ENCODE data around the gene PHLPP1.

PHLPP1 gene

DNA sequence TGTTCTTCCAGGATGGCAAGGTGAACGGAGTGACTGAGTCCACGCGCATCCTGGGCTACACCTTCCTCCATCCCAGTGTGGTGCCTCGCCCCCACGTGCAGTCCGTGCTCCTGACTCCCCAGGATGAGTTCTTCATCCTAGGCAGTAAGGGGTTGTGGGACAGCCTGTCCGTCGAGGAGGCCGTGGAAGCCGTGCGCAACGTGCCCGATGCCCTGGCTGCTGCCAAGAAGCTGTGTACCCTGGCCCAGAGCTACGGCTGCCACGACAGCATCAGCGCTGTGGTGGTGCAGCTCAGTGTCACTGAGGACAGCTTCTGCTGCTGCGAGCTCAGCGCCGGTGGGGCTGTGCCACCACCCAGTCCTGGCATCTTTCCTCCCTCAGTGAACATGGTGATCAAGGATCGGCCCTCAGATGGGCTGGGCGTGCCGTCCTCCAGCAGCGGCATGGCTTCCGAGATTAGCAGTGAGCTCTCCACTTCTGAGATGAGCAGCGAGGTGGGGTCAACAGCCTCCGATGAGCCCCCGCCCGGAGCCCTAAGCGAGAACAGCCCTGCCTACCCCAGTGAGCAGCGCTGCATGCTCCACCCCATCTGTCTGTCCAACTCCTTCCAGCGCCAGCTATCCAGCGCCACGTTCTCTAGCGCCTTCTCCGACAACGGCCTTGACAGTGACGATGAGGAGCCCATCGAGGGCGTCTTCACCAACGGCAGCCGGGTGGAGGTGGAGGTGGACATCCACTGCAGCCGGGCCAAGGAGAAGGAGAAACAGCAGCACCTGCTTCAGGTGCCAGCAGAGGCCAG is 263.1 kb downstream of the PHLPP1 start:
- no peak for TF ChIP-seq CTCF (IDR thresholded peaks at IDR 0.05; ENCODE audit: low read depth, low read length)
- no peak for TF ChIP-seq POLR2A (IDR thresholded peaks at IDR 0.05; ENCODE audit: extremely low read depth, insufficient read length)
- no peak for TF ChIP-seq MYC (IDR thresholded peaks at IDR 0.05; ENCODE audit: low read depth, low read length)
- no peak for TF ChIP-seq MAX (IDR thresholded peaks at IDR 0.05; ENCODE audit: low read depth, low read length)
- H3K4me3 ChIP-seq (ENCODE audit: low read depth, low read length), result no peak overlapping the region
- DNase-seq (ENCODE audit: low read depth), result no peak

DNA sequence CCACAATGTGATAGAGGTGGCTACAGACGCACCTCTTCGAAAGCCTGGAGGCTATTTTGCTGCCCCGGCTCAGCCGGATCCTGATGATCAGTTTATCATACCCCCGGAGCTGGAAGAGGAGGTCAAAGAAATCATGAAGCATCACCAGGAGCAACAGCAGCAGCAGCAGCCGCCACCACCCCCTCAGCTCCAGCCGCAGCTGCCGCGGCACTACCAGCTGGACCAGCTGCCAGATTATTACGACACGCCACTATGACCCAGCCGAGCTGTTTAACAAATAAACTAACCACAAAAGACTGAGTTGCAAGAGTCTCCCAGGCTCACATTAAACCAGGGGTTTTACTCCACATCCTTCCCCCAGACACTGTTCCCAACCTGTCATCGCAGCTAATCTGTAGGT is 263.8 kb downstream of the PHLPP1 start:
- no peak overlapping the region for H3K4me3 ChIP-seq (ENCODE audit: low read depth, low read length)
- DNase-seq (ENCODE audit: low read depth), result peak; percentile 95
- TF ChIP-seq MAX (IDR thresholded peaks at IDR 0.05; ENCODE audit: low read depth, low read length) (no peak), POLR2A (IDR thresholded peaks at IDR 0.05; ENCODE audit: extremely low read depth, insufficient read length) (no peak), CTCF (IDR thresholded peaks at IDR 0.05; ENCODE audit: low read depth, low read length) (no peak), MYC (IDR thresholded peaks at IDR 0.05; ENCODE audit: low read depth, low read length) (no peak)

DNA sequence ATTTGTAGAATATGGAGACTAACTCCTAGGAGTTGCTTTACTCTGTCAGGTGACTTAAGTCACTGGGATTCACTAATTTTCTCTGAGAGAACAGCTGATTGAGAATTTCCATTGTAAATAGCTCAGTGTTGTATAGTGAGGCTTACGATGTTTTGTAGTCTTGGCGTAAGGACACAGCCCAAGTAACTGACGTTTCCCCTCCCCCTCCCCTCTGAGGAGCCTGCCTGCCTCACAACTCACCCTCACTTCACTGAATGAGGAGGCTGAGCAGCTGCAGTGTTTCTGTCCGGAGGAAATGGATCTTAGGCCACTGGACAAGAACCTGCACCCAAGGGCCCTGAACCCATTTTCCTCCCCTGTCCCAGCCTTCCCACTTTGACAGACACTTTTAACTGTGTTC is 264.6 kb downstream of the PHLPP1 start:
- no peak overlapping the region for H3K4me3 ChIP-seq (ENCODE audit: low read depth, low read length)
- peak; percentile 20 for DNase-seq (ENCODE audit: low read depth)
- TF ChIP-seq MYC (IDR thresholded peaks at IDR 0.05; ENCODE audit: low read depth, low read length), result no peak
- no peak for TF ChIP-seq MAX (IDR thresholded peaks at IDR 0.05; ENCODE audit: low read depth, low read length)
- no peak for TF ChIP-seq CTCF (IDR thresholded peaks at IDR 0.05; ENCODE audit: low read depth, low read length)
- no peak for TF ChIP-seq POLR2A (IDR thresholded peaks at IDR 0.05; ENCODE audit: extremely low read depth, insufficient read length)

DNA sequence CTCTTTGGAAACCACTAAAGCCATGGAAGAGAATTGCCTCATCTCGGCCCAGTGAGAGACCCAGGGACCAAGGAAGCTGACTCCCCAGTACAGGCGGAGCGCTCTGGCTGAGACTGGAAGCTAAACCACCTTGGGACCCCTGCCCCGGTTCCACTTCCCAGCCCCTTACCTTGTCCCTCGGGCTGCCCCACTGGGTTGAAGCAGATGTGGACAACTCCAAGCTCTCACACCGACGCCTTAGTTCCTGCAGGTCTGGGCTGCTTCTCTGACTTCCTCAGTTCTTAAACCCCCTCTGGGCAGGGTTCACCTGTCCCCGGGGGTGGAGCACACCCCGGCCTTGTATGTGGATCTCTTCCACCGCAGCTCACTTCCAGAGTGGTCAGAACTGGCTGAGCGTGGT is 266.2 kb downstream of the PHLPP1 start:
- TF ChIP-seq CTCF (IDR thresholded peaks at IDR 0.05; ENCODE audit: low read depth, low read length) (no peak), MYC (IDR thresholded peaks at IDR 0.05; ENCODE audit: low read depth, low read length) (no peak), MAX (IDR thresholded peaks at IDR 0.05; ENCODE audit: low read depth, low read length) (no peak), POLR2A (IDR thresholded peaks at IDR 0.05; ENCODE audit: extremely low read depth, insufficient read length) (no peak)
- DNase-seq (ENCODE audit: low read depth), result no peak
- H3K4me3 ChIP-seq (ENCODE audit: low read depth, low read length), result no peak overlapping the region

DNA sequence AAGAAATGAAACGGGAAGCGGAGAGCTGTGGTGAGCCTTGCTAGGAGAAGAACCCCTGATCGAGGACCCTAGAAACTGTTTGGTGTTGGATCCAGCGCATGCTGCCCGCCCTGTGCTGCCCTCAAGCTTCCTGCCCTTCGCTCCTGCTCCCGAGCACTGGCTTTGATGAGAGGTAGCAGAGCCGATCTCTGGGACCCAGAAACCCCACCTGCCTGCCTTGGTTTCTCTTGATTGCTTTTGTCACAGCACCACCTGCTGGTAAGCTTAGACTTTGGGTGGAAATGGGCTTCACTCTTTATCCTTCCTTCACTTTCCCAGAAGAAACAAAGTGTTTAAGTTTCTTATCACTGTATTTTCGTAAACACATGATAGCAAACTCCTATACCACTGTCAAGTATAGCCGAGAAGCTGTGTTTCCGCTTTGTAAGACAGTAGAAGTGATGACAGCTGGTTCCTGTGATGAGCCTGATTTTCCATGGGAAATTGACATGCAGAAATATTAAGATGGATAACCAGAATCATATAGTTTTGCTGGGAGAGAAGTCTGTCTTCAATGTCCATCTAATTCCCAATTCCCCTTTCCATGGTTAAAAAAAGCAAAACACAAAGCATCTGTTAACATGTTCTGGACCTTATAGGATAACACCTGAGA is 267.4 kb downstream of the PHLPP1 start:
- no peak overlapping the region for H3K4me3 ChIP-seq (ENCODE audit: low read depth, low read length)
- TF ChIP-seq CTCF (IDR thresholded peaks at IDR 0.05; ENCODE audit: low read depth, low read length) (peak; percentile 71), POLR2A (IDR thresholded peaks at IDR 0.05; ENCODE audit: extremely low read depth, insufficient read length) (no peak)
- DNase-seq (ENCODE audit: low read depth), result peak; percentile 68

All from NB4 (cell line).